ENCODE results near the gene MPDZ. TPM values are rescaled to one million over a fixed set of nuclear protein-coding genes. Genes with fewer than 3 reads are reported as not detected.

MPDZ gene
- total and polyA plus RNA-seq, 2 of the 13 experiments (the other 11 are each of a cell fraction or from before 2014, with no cell fraction given): 12.4 to 14.7 TPM

DNA sequence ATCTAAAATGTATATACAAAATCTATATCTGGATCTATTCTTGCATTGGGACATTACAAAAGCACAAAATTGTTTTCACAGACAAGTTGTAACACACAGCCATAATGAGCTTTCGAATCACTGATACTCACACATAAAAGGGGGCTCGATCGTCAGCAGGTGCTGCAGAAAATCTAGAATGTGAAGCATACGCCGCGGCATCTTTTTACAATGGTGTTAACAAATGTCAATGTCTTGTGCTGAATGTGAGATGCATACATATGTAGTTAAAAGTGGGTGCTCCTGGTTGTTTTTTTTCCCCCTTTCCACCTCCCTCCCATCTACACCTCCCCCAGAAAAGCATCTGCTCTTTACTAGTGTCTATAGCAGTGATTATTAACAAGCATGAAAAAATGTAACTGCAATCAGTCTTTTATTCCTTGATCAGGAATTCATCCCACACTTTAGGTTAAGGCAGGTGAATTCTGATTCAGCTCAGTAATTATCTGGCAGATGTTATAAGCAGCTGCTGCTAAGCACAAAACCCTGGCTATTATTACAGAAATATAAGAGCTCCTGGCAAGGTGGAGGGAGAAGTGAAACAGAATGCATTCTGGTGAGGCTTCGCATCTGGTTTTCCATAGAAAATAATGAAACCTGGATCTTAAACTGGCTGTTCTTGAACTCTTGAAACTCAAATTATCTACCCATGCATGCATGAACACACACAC, 114.1 kb downstream of the MPDZ start:
- 92% methylated on average over 7 of the region's 7 CpGs for WGBS (ENCODE audit: low lambda C conversion rate)
- CTCF ChIA-PET (ENCODE audit: low intra/inter-chr PET ratio, low total read pairs): no interaction called here
- no peak overlapping the region for H3K9ac ChIP-seq (ENCODE audit: insufficient read depth, low read depth, low read length)
- no peaks in the 10 kb centered on the region for H3K9me3 ChIP-seq (ENCODE audit: low read length)
- in situ Hi-C loops (cut with HindIII; ENCODE audit: extremely low pct_ligation_motif_present, low pct_unique_long_range_greater_than_20kb): no loop called here
- DNase-seq (ENCODE audit: low spot score) (no peak), FAIRE-seq (no peak), ATAC-seq (no peak)
- no peaks in the 10 kb centered on the region for H3K79me2 ChIP-seq (ENCODE audit: insufficient read depth, low read length)
- H4K20me1 ChIP-seq (ENCODE audit: insufficient read depth, low read length): no peaks in the 10 kb centered on the region
- H3K4me2 ChIP-seq (ENCODE audit: low read depth, low read length): no peak overlapping the region
- H3K4me3 ChIP-seq (replicated peaks in 1 of 3; ENCODE audit: insufficient read depth in 1 of 3, low read depth in 2 of 3, low read length in 3 of 3): no peak overlapping the region
- H3K36me3 ChIP-seq (replicated peaks in 1 of 2; ENCODE audit: control insufficient read depth in 1 of 2, insufficient read depth in 2 of 2, low read length in 2 of 2): peaks cover 1 to 3% of the 10 kb centered on the region in 2 experiments; a peak in 3 of 5 replicates
- H3K27me3 ChIP-seq (ENCODE audit: control insufficient read depth in 1 of 2, insufficient read depth in 2 of 2, low read length in 2 of 2): no peaks in the 10 kb centered on the region
- intact Hi-C loops (cut with micrococcal nuclease; ENCODE audit: unreplicated experiment): no loop called here
- no TSS peak for BruUV-seq (replicated peaks)
- TF ChIP-seq, protein P1, sequence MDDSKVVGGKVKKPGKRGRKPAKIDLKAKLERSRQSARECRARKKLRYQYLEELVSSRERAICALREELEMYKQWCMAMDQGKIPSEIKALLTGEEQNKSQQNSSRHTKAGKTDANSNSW (CRISPR knock-in tag; IDR thresholded peaks at IDR 0.05; ENCODE audit: borderline replicate concordance): no peak
- no peak for TF ChIP-seq ZC3H13 (CRISPR knock-in tag; IDR thresholded peaks at IDR 0.05)
- TF ChIP-seq, protein P2, sequence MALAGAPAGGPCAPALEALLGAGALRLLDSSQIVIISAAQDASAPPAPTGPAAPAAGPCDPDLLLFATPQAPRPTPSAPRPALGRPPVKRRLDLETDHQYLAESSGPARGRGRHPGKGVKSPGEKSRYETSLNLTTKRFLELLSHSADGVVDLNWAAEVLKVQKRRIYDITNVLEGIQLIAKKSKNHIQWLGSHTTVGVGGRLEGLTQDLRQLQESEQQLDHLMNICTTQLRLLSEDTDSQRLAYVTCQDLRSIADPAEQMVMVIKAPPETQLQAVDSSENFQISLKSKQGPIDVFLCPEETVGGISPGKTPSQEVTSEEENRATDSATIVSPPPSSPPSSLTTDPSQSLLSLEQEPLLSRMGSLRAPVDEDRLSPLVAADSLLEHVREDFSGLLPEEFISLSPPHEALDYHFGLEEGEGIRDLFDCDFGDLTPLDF (CRISPR knock-in tag; IDR thresholded peaks at IDR 0.05): no peak
- H3K4me1 ChIP-seq (ENCODE audit: insufficient read depth, low read length): no peaks in the 10 kb centered on the region
- no peak overlapping the region for H2AFZ ChIP-seq (ENCODE audit: low read length)
- POLR2A ChIA-PET: no interaction called here
- H3K27ac ChIP-seq (ENCODE audit: extremely low read length, insufficient read depth, low read length): no peak overlapping the region

DNA sequence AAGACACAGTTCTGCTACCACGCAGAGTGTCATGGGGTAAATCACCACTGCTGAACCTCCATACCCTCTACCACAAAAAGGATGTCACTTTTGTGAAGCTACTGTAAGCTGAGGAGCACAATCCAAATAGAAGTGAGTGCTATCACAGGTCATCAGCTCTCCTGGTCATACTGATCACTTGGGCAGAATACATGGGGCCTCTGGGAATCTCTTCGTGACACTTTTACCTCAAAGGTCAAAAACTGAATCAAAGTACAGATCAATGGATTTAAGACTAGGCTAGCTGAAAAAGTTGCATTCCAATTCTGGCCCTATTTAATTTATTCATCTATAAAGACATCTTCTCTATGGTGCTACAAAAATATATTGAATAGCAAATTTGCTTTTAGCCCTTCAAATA, 115.5 kb downstream of the MPDZ start:
- POLR2A ChIA-PET: no interaction called here
- H3K4me2 ChIP-seq (ENCODE audit: low read depth, low read length): no peak overlapping the region
- intact Hi-C loops (cut with micrococcal nuclease; ENCODE audit: unreplicated experiment): no loop called here
- no peaks in the 10 kb centered on the region for H3K79me2 ChIP-seq (ENCODE audit: insufficient read depth, low read length)
- DNase-seq (ENCODE audit: low spot score): no peak
- in situ Hi-C loops (cut with HindIII; ENCODE audit: extremely low pct_ligation_motif_present, low pct_unique_long_range_greater_than_20kb): no loop called here
- no peak for ATAC-seq
- no peak overlapping the region for H2AFZ ChIP-seq (ENCODE audit: low read length)
- no peak overlapping the region for H3K9ac ChIP-seq (ENCODE audit: insufficient read depth, low read depth, low read length)
- WGBS (ENCODE audit: low lambda C conversion rate): 90% methylated on average over 2 of the region's 2 CpGs
- no peaks in the 10 kb centered on the region for H3K9me3 ChIP-seq (ENCODE audit: low read length)
- H3K27ac ChIP-seq (ENCODE audit: extremely low read length, insufficient read depth, low read length): no peak overlapping the region
- no peak overlapping the region for H3K4me3 ChIP-seq (replicated peaks in 1 of 3; ENCODE audit: insufficient read depth in 1 of 3, low read depth in 2 of 3, low read length in 3 of 3)
- CTCF ChIA-PET (ENCODE audit: low intra/inter-chr PET ratio, low total read pairs): no interaction called here
- no peaks in the 10 kb centered on the region for H3K4me1 ChIP-seq (ENCODE audit: insufficient read depth, low read length)
- H3K36me3 ChIP-seq (replicated peaks in 1 of 2; ENCODE audit: control insufficient read depth in 1 of 2, insufficient read depth in 2 of 2, low read length in 2 of 2): peaks cover 1 to 3% of the 10 kb centered on the region in 2 experiments; a peak in 3 of 5 replicates
- BruUV-seq (replicated peaks): no TSS peak
- no peaks in the 10 kb centered on the region for H3K27me3 ChIP-seq (ENCODE audit: control insufficient read depth in 1 of 2, insufficient read depth in 2 of 2, low read length in 2 of 2)
- no peaks in the 10 kb centered on the region for H4K20me1 ChIP-seq (ENCODE audit: insufficient read depth, low read length)
- no peak for FAIRE-seq
- TF ChIP-seq KDM2A (CRISPR knock-in tag; IDR thresholded peaks at IDR 0.05; ENCODE audit: borderline replicate concordance, low read depth): no peak
- no peak for TF ChIP-seq FOXA1 (IDR thresholded peaks at IDR 0.05)
- TF ChIP-seq FOXA1 (CRISPR knock-in tag; IDR thresholded peaks at IDR 0.05): no peak
- TF ChIP-seq, protein P3, sequence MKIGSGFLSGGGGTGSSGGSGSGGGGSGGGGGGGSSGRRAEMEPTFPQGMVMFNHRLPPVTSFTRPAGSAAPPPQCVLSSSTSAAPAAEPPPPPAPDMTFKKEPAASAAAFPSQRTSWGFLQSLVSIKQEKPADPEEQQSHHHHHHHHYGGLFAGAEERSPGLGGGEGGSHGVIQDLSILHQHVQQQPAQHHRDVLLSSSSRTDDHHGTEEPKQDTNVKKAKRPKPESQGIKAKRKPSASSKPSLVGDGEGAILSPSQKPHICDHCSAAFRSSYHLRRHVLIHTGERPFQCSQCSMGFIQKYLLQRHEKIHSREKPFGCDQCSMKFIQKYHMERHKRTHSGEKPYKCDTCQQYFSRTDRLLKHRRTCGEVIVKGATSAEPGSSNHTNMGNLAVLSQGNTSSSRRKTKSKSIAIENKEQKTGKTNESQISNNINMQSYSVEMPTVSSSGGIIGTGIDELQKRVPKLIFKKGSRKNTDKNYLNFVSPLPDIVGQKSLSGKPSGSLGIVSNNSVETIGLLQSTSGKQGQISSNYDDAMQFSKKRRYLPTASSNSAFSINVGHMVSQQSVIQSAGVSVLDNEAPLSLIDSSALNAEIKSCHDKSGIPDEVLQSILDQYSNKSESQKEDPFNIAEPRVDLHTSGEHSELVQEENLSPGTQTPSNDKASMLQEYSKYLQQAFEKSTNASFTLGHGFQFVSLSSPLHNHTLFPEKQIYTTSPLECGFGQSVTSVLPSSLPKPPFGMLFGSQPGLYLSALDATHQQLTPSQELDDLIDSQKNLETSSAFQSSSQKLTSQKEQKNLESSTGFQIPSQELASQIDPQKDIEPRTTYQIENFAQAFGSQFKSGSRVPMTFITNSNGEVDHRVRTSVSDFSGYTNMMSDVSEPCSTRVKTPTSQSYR (CRISPR knock-in tag; IDR thresholded peaks at IDR 0.05; ENCODE audit: borderline replicate concordance): no peak
- no peak for TF ChIP-seq KMT2A (CRISPR knock-in tag; IDR thresholded peaks at IDR 0.05)
- no peak for TF ChIP-seq NR2F2 (IDR thresholded peaks at IDR 0.05; ENCODE audit: borderline replicate concordance, low read depth)
- TF ChIP-seq, protein P4, sequence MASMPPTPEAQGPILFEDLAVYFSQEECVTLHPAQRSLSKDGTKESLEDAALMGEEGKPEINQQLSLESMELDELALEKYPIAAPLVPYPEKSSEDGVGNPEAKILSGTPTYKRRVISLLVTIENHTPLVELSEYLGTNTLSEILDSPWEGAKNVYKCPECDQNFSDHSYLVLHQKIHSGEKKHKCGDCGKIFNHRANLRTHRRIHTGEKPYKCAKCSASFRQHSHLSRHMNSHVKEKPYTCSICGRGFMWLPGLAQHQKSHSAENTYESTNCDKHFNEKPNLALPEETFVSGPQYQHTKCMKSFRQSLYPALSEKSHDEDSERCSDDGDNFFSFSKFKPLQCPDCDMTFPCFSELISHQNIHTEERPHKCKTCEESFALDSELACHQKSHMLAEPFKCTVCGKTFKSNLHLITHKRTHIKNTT (CRISPR knock-in tag; IDR thresholded peaks at IDR 0.05): no peak
- TF ChIP-seq HNRNPLL (IDR thresholded peaks at IDR 0.05; ENCODE audit: low read depth, low read length, poor library complexity, severe bottlenecking): no peak
- no peak for TF ChIP-seq ZNF260 (CRISPR knock-in tag; IDR thresholded peaks at IDR 0.05; ENCODE audit: borderline replicate concordance, low read depth)
- TF ChIP-seq, protein P5, sequence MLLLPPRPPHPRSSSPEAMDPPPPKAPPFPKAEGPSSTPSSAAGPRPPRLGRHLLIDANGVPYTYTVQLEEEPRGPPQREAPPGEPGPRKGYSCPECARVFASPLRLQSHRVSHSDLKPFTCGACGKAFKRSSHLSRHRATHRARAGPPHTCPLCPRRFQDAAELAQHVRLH (CRISPR knock-in tag; IDR thresholded peaks at IDR 0.05; ENCODE audit: borderline replicate concordance, low read depth): no peak
